Raji (cell line): ENCODE results near the gene CHEK2.
A peak's percentile ranks its signal among the peaks of the same experiment; 100 is the strongest.

Experiments used
- POLR2A ChIP-seq: IDR thresholded peaks from 2 replicates; pipeline ENCODE4 v1.6.1; 2011; ENCODE audit warnings: low read depth, low read length, control low read depth; ENCODE audit not compliant: insufficient read depth

Gene CHEK2

DNA sequence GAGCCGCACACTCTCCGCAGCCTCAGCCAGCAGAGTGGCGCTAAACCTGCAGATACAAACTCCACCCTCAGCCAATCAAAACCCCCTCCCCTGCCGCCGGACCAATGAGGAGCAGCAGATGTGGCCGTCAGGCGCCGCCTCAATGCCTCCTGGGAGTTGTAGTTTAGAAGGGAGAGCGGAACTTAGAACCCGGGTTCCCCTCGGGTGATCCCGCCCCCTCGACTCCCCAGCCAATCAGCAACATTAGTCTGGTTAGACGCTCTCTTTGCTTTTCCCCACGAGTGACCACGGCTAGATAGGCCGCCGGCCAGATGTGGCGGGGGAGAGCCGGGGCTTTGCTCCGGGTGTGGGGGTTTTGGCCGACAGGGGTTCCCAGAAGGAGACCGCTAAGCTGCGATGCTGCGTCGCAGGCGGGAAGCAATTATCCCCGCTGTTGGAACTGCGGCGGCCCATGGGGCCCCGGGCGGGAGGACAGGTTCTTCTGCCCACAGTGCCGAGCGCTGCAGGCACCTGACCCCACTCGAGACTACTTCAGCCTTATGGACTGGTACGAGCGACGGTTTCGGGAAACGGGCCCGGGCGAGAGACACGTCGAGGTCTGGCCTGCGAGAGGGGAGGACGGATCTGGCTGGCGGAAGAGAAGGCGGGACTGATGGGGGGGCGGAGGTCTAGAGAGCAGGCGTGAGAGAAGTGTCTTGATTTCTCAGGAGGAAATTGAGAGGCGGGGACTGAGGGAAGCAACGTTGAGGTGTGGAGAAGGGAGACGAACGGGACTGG lies at the start of gene CHEK2, which contains the start of gene HSCB:
CHEK2 (minus strand) TSS at position 36 of the 777 bp plus-strand sequence. CDS start 7,099 bp downstream, outside the sequence.
HSCB (plus strand) TSS at position 255 of the 777 bp plus-strand sequence; CDS start at position 312, 57 bp downstream.
- TF ChIP-seq POLR2A, result peak; percentile 67

DNA sequence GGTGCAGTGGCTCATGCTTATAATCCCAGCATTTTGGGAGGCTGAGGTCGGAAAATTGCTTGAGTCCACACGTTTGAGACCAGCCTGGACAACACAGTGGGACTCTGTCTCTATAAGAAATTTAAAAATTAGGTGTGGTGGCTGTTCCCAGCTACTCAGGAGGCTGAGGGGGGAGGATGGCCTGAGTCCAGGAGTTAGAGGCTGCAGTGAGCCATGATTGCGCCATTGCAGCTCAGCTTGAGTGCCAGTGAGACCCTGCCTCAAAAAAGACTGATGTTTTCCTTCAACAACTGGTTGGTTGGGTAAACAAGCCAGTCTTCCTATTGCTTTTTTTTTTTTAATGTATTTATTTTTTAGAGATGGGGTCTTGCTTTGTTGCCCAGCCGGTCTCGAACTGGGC lies 49.5 kb upstream of the CHEK2 start:
- no peak for TF ChIP-seq POLR2A

DNA sequence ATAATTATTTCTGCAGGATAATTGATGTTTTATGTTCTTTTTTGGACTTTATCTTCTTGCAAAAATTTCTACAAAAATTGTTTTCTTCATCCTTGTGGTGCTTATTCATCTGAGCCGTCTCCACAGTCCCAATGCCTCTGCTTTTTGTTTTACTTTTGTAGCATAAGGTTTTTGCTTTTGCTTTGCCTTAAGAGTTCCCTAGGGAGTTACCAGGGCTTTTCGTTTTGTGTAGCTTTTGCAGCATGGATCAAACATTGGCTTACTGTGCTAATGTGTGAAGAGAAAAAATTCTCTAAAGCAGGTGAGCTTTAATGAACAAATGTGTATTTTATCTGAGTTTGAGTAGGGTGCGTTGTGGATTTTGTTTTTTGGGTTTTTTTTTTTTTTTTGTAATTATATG lies 47.0 kb upstream of the CHEK2 start:
- no peak for TF ChIP-seq POLR2A

DNA sequence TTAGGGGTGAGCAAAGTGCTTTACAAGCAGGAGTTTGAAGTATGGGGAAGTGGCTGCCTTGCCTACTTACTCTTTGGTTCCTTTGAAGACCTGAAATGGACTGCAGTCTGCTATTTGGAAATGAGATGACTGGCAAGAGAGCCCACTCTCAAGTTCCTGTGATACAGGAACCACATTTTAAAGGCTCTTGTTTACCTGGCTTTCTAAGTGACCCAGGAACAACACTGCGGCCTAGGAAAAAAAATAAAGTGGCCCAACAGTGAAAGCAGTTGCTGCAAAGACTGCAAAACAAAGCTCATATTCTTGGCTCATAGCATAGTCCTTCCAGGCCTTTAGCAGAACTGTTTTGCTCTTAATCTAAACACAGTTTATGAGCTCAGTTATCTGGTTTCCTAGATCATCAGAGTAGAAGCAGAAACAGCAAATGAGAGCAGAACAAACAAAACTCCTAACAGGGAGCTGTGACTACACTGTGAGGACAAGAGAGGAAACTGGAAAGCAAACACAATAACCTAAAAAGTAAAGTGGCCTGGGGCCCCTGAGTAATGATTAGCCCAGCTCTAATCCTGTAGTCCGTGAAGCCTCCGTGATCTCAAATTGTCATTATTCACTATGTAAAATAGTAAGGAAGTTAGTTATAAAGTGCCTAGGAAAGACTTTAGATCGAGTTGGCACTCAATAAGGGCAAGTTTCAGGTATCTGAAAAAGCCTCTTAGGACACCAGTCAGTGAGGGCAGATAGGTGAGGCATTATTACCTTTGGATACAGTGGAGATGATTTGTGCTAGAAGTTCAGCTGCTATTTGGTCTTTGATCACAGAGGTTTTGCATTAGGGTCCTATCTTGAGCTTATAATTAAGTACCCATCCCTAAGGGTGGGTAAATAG lies 42.4 kb upstream of the CHEK2 start:
- TF ChIP-seq POLR2A, result no peak

DNA sequence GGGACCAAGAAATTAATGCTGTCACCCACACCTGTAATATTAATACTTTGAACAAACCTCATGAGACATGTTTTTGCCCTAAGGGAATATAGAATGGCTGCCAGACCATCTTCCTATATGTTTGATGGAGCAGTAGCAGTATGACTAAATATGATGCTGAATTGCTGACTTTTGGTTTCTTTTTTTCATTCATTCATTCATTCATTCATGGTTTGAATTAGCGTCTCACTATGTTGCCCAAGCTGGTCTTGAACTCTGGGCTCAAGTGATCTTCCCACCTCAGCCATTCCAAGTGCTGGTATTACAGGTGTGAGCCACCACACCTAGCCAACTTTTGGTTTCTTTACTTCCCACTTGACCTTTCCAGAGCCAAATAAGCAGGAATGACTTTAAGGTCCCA lies 38.7 kb upstream of the CHEK2 start:
- TF ChIP-seq POLR2A, result no peak

DNA sequence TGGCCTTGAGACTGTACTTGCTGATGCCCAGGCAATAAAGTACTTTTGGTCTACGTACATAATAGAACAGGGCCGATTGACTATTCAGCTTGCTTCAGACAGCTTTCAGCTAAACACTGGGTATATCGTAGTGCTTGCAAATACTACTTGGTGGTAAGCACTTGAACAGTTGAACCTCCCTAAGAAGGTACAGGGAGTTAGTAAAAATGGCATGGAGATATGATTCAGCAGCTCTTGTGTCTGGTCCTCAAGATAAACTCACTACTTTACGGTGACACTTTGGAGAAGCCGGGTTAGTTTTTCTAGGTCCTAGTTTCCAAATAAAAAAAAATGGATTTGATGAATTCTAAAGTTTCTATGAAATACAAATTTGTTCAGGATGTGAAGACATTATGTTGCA lies 38.2 kb upstream of the CHEK2 start:
- no peak for TF ChIP-seq POLR2A

DNA sequence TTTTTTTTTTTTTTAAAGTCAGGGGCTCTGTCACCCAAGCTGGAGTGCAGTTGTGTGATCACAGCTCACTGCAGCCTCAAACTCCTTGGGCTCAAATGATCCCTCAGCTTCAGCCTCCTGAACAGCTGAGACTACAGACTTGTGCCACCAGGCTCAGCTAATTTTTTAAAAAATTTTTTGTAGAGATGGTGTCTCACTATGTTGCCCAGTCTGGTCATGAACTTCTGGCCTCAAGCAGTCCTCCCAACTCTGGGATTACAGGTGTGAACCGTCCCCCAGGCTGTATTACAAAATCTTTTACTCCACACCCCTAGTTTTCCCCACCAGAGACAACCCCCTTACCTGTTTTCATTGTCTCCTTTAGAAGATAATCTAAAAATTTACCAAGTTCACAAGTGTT lies 32.8 kb upstream of the CHEK2 start:
- no peak for TF ChIP-seq POLR2A

DNA sequence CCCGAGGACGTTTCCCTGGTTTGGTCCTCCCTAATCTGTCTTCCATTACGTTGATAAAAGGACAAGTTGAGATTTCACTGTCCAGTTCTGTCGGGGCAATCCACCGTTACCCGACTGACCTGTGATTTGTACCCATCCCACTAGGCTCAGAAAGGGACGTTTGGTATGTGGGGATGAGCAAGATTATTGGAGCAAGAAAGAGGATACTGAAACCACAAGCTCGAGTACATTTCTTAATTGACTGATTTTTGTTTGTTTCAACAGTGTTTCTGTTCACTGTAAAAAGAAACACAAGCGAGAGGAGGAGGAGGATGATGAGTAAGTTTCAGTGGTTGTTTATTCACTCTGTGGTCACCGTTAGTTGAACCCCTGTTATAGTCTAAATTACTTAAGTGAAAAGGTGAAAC lies 31.8 kb upstream of the CHEK2 start:
- no peak for TF ChIP-seq POLR2A

DNA sequence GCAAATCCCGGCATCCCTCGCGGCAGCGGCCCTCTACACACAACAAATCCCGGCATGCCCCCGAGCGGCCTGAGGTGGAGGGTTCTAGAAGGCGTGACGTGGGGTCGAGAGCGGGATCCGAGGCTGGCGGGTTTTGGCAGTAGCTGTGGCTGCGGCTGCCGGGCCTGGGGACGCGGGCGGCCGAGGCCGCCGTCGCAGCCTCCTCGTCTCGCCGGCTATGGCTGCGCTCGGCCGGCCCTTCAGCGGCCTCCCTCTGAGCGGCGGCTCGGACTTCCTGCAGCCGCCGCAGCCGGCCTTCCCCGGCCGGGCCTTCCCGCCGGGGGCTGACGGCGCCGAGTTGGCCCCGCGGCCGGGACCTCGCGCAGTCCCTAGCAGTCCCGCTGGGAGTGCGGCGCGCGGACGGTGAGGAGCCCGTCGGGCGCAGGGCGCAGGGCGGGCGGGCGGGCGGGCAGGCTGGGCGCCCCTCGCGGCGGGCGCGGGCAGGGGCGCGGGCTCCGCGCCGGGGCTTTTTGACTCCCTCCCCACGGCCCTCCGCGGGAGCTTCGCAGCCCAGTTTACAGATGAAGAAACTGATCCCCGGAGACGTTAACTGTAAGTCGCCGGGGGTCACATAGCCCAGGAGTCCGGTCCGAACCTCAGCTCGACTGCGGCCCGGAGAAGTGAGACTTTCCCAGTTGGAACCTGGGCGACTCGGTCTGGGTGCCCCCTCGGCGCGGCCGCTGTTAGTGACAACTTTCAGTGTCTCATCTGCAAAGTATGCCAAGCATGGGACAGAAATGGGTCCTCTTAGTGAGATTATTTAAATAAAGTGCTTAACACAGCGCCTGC lies 31.2 kb upstream of the CHEK2 start, which contains the start of gene CCDC117:
CCDC117 (plus strand) TSS at position 63 of the 828 bp plus-strand sequence; CDS start at position 218, 155 bp downstream.
- TF ChIP-seq POLR2A, result peak; percentile 84

DNA sequence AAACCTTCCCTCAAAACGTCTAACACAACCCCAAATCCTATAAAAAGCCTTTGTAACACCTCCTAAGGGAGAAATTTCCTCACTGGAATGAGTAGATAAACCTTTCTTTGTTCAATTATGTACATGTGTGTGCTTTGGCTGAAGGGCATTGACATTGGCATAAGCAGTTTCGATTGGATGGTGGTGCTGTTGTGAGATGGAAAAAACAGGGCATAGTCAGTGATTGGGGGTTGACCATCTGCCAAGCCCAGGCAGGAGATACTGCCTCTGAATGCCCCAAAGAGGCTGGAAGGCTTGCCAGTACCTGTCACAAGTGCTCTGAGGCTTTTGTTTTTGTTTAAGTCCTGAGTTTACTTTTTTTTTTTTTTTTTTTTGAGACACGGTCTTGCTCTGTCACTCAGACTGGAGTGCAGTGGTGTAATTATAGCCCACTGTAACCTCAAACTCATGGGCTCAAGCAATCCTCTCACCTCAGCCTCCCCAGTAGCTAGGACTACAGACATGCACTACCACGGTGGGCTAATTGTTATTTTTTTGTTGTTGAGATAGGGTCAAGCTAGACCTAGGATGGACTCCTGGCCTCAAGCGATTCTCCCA lies 29.7 kb upstream of the CHEK2 start:
- no peak for TF ChIP-seq POLR2A

DNA sequence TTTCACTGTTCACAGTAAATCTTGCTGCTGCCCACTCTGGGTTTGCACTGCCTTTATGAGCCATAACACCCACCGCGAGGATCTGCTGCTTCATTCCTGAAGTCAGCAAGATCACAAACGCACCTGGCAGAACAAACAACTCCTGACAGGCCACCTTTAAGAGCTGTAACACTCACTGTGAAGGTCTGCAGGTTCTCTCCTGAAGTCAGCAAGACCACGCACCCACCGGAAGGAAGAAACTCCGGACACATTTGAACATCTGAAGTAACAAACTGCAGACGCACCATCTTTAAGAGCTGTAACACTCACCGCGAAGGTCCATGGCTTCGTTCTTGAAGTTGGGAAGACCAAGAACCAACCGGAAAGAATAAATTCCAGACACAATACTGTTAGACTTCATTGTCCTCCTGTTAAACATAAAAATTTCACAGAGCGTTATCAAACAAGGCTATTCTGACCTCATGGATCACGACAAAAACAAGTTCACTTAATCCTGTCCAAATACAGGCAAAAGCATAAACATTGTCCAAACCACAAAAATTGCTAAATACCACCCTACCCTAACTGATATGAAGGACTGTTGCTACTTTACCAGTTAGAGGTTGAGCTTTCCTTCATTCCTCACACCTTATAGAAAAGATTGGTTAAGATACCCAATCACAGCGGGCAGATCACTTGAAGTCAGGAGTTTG lies 27.9 kb upstream of the CHEK2 start:
- TF ChIP-seq POLR2A, result no peak

DNA sequence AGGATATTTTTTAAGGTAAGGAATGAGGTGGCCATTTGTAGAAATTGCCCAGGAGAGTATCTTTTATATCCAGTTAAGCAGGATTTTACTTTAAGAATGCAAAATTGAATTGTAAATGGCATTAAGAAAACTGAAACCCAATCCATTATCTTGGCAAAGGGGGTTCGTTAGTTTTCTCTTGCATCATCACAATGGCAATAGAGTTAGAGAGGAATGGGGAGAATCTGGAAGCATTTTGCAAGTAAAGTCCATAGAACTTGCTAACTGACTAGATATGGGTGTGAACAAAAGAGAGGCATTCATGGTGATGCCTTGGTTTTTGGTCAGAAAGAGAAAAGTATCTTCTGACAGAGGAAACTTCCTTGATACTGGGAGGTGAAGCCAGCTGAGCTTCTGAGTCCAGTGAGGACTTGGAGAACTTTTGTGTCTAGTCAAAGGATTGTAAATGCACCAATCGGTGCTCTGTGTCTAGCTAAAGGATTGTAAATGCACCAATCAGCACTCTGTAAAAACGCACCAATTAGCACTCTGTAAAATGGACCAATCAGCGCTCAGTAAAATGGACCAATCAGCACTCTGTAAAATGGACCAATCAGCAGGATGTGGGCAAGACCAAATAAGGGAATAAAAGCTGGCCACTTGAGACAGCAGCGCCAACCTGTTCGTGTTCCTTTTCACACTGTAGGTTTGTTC lies 27.2 kb upstream of the CHEK2 start:
- no peak for TF ChIP-seq POLR2A

DNA sequence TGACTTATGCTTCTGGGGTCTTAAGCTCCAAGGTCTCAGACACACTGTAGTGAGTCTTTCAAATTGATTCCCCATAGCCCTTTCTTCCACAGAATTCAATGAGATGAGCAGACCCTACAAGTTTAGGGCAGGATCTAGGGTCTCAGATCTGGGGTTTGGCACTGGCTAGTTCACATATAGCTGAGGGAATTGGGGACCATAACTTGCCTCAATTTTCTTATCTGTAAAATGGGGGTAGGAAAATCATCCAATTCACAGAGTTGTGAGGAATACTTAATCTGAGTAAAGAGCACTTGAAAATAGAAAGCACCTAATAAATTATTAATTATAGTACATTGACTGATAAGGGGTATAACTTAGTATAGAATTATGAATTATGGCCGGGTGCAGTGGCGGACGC lies 25.0 kb upstream of the CHEK2 start:
- TF ChIP-seq POLR2A, result no peak

DNA sequence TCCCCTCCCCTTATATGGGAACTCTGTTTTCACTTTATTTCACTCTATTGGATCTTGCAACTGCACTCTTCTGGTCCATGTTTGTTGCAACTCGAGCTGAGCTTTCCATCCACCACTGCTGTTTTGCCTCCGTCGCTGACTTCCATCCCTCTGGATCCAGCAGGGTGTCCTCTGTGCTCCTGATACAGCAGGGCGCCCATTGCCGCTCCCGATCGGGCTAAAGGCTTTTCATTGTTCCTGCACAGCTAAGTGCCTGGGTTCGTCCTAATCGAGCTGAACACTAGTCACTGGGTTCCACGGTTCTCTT lies 19.8 kb upstream of the CHEK2 start:
- TF ChIP-seq POLR2A, result no peak
